HepG2 (cell line): ENCODE measurements around the gene PCNT. TPM values are rescaled to one million over a fixed set of nuclear protein-coding genes. Genes with fewer than 3 reads are reported as not detected.

Experiments used
- ATAC-seq: fragments of 200-7000 bp; cut with Tn5 transposase; 3 replicates; pipeline ENCODE4 v1.9.1; 2020; ENCODE audit warnings: mild to moderate bottlenecking, moderate library complexity
- BruUV-seq: library from RNA; stranded (reverse); fragments of 400-500 nt; replicated peaks from 2 replicates; lab custom pipeline; 2021; lab: Mats Ljungman, UMichigan
- CTCF ChIA-PET: fragments of 300-600 bp; formaldehyde crosslinking; extraction: SDS; loops from one replicate; lab custom pipeline; 2021; ENCODE audit warnings: low total read pairs, inconsistent platforms, low intra/inter-chr PET ratio; lab: Yijun Ruan, JAX
- POLR2A ChIA-PET: fragments of 350-600 bp; sonication (Branson Sonifier 250); formaldehyde crosslinking; loops from one replicate; lab custom pipeline; 2020; ENCODE audit warnings: antibody characterized with exemption, inconsistent platforms; lab: Yijun Ruan, JAX
- DNase-seq: peaks from one replicate; pipeline ENCODE4 v3.0.0-alpha.2; 2015; ENCODE audit warnings: low spot score
- FAIRE-seq: peaks from 3 replicates; lab custom pipeline; 2011; peaks lifted over from hg19 to GRCh38; lab: Jason Lieb, UNC
- H2AFZ ChIP-seq: one replicate; pipeline ENCODE4 v1.6.1; 2011; ENCODE audit warnings: low read length, inconsistent platforms
- H3K27ac ChIP-seq: fragments of 300-600 bp; 3 replicates; pipeline ENCODE4 v1.8.0; 2011; ENCODE audit warnings: mixed run types, mild to moderate bottlenecking, mixed read lengths, low read length, inconsistent platforms; ENCODE audit not compliant: insufficient read depth; ENCODE audit errors: extremely low read length
- H3K27me3 ChIP-seq, 2 experiments: fragments of 200-600 bp in 1 of 2; 2 replicates in 1 of 2; 3 replicates in 1 of 2; pipeline versions ENCODE4 v1.6.0 to v1.8.0; 2011; ENCODE audit warnings: low read length in 2 of 2, mild to moderate bottlenecking in 2 of 2, moderate library complexity in 2 of 2, inconsistent platforms in 1 of 2; ENCODE audit not compliant: insufficient read depth in 2 of 2, control insufficient read depth in 1 of 2
- H3K36me3 ChIP-seq, 2 experiments: fragments of 200-600 bp in 1 of 2; replicated peaks in 1 of 2; 2 replicates in 1 of 2; 3 replicates in 1 of 2; pipeline versions ENCODE4 v1.5.1 to v1.8.0; 2011; ENCODE audit warnings: low read length in 2 of 2, inconsistent platforms in 1 of 2; ENCODE audit not compliant: insufficient read depth in 2 of 2, control insufficient read depth in 1 of 2
- H3K4me1 ChIP-seq: 2 replicates; pipeline ENCODE4 v1.5.1; 2012; ENCODE audit warnings: low read length, inconsistent platforms; ENCODE audit not compliant: insufficient read depth
- H3K4me2 ChIP-seq: 2 replicates; pipeline ENCODE4 v1.6.0; 2011; ENCODE audit warnings: low read depth, low read length, inconsistent platforms
- H3K4me3 ChIP-seq, 3 experiments: fragments of 200-600 bp in 1 of 3; sonication (generic), shearing (Covaris generic) in 1 of 3; replicated peaks in 1 of 3; 2 replicates each; pipeline ENCODE4 v1.5.1; 2011 to 2016; ENCODE audit warnings: low read length in 3 of 3, inconsistent platforms in 2 of 3, low read depth in 2 of 3, mild to moderate bottlenecking in 2 of 3, control low read depth in 1 of 3, mixed read lengths in 1 of 3; ENCODE audit not compliant: insufficient read depth in 1 of 3
- H3K79me2 ChIP-seq: one replicate; pipeline ENCODE4 v1.6.1; 2011; ENCODE audit warnings: low read length, inconsistent platforms; ENCODE audit not compliant: insufficient read depth
- H3K9ac ChIP-seq: 2 replicates; pipeline ENCODE4 v1.6.0; 2011; ENCODE audit warnings: mild to moderate bottlenecking, low read depth, low read length, inconsistent platforms; ENCODE audit not compliant: insufficient read depth
- H3K9me3 ChIP-seq: 2 replicates; pipeline ENCODE4 v1.5.1; 2012; ENCODE audit warnings: mild to moderate bottlenecking, low read length
- H4K20me1 ChIP-seq: 2 replicates; pipeline ENCODE4 v1.6.0; 2011; ENCODE audit warnings: inconsistent platforms, mild to moderate bottlenecking, low read length, moderate library complexity; ENCODE audit not compliant: insufficient read depth
- CBX5 ChIP-seq: sonication (generic); formaldehyde crosslinking; IDR thresholded peaks from 2 replicates; pipeline ENCODE4 v1.4.0; 2020; ENCODE audit warnings: missing genetic modification reagents, borderline replicate concordance
- FOXO4 ChIP-seq: sonication (generic); formaldehyde crosslinking; conservative IDR thresholded peaks from 2 replicates; pipeline ENCODE4 v1.8.1; 2023; ENCODE audit warnings: missing genetic modification reagents
- PCBP2 ChIP-seq: fragments of 200-400 bp; formaldehyde crosslinking; optimal IDR thresholded peaks from 2 replicates; pipeline ENCODE3; 2018; ENCODE audit warnings: low read length, low read depth; ENCODE audit not compliant: poor library complexity, severe bottlenecking
- SETDB1 ChIP-seq: sonication (generic); formaldehyde crosslinking; IDR thresholded peaks from 2 replicates; pipeline ENCODE4 v1.5.1; 2020; ENCODE audit warnings: missing genetic modification reagents, mild to moderate bottlenecking, borderline replicate concordance
- SKIL ChIP-seq: sonication (generic); formaldehyde crosslinking; IDR thresholded peaks from 2 replicates; pipeline ENCODE4 v1.8.0; 2022; ENCODE audit warnings: missing genetic modification reagents, mild to moderate bottlenecking, moderate library complexity, borderline replicate concordance
- TEF ChIP-seq: sonication (generic); formaldehyde crosslinking; IDR thresholded peaks from 2 replicates; pipeline ENCODE4 v1.5.0; 2020; ENCODE audit warnings: missing genetic modification reagents
- ZBTB2 ChIP-seq: sonication (generic); formaldehyde crosslinking; IDR thresholded peaks from 2 replicates; pipeline ENCODE4 v1.8.0; 2022; ENCODE audit warnings: low read depth, missing genetic modification reagents
- ZBTB8A ChIP-seq: sonication (generic); formaldehyde crosslinking; IDR thresholded peaks from 2 replicates; pipeline ENCODE4 v1.4.0; 2020; ENCODE audit warnings: mild to moderate bottlenecking, low read depth, missing genetic modification reagents, borderline replicate concordance
- WGBS: methylation state at CpG from one replicate; pipeline ENCODE4 v1.1.6; 2017; ENCODE audit warnings: low lambda C conversion rate; 5-methylcytosine and 5-hydroxymethylcytosine counted together
- in situ Hi-C: cut with HindIII; loops from 2 replicates; pipeline ENCODE4 v1.10.0; 2017; ENCODE audit warnings: low pct_unique_long_range_greater_than_20kb; ENCODE audit not compliant: extremely low pct_ligation_motif_present
- intact Hi-C: fragments of 100-400 bp; cut with micrococcal nuclease; formaldehyde crosslinking; loops from one replicate; pipeline ENCODE4 v1.10.0; 2022; ENCODE audit not compliant: unreplicated experiment
- polyA plus RNA-seq, 8 experiments: library from polyadenylated mRNA; depleted of rRNA in 3 of 8; stranded (reverse) in 7 of 8; unstranded in 1 of 8; fragments of >200 nt; fragmentation: Illumina TruSeq in 4 of 8; extraction: Trizol in 4 of 8; gene quantifications; 2 replicates each; pipeline versions ENCODE4 v1.2.1 to v1.2.3, GENCODE V29; 2011 to 2016; ENCODE audit warnings: low read depth in 4 of 8, missing spikeins in 1 of 8, mixed read lengths in 1 of 8; ENCODE audit not compliant: insufficient read depth in 1 of 8
- total RNA-seq, 5 experiments: library from RNA; depleted of rRNA; stranded (reverse); fragments of >200 nt; fragmentation: Illumina TruSeq; extraction: Trizol; gene quantifications; 2 replicates each; pipeline ENCODE4 v1.2.3, GENCODE V29; 2016; ENCODE audit warnings: low read depth in 1 of 5

PCNT gene
- total and polyA plus RNA-seq, 2 of the 13 experiments (the other 11 are each of a cell fraction or from before 2014, with no cell fraction given), result 5.6 to 12.4 TPM

GRCh38 chr21:46486481-46487126 lies 162.6 kb downstream of the PCNT start:
- ATAC-seq, result no peak
- intact Hi-C loops (no loop called here), in situ Hi-C loops (no loop called here)
- Histone ChIP-seq H3K36me3 (peaks cover 3 to 35% of the 10 kb centered on the region in 2 experiments; a peak in 4 of 5 replicates), H3K4me2 (no peak overlapping the region), H3K4me1 (no peaks in the 10 kb centered on the region), H4K20me1 (peaks cover 4% of the 10 kb centered on the region; the same call in 1 of the 2 replicates), H3K79me2 (peaks cover 2% of the 10 kb centered on the region), H3K9ac (no peak overlapping the region), H3K27me3 (no peaks in the 10 kb centered on the region), H3K27ac (no peak overlapping the region), H3K9me3 (no peaks in the 10 kb centered on the region), H2AFZ (no peak overlapping the region), H3K4me3 (no peak overlapping the region)
- TF ChIP-seq ZBTB8A (CRISPR knock-in tag), result no peak
- TF ChIP-seq PCBP2, result no peak
- no peak for TF ChIP-seq TEF (CRISPR knock-in tag)
- TF ChIP-seq CBX5, result no peak
- no peak for TF ChIP-seq ZBTB2
- TF ChIP-seq FOXO4 (CRISPR knock-in tag), result no peak
- TF ChIP-seq SETDB1 (CRISPR knock-in tag), result no peak
- no peak for TF ChIP-seq SKIL (CRISPR knock-in tag)
- 95% methylated on average over 4 of the region's 4 CpGs for WGBS
- ChIA-PET POLR2A (no interaction called here), CTCF (no interaction called here)
- no peak for DNase-seq
- FAIRE-seq, result no peak
- BruUV-seq, result no TSS peak
